ENCODE measurements around the gene INPP5A. TPM values are rescaled to one million over a fixed set of nuclear protein-coding genes. Genes with fewer than 3 reads are reported as not detected.

INPP5A gene
- total RNA-seq, 1 experiment from 2014 or later = 14.7 TPM

GRCh38 chr10:132730573-132730953 lies 193.0 kb downstream of the INPP5A start:
- H3K36me3 Mint-ChIP-seq (ENCODE audit: insufficient read depth, unreplicated experiment) = peaks cover 10% of the 10 kb centered on the region

DNA sequence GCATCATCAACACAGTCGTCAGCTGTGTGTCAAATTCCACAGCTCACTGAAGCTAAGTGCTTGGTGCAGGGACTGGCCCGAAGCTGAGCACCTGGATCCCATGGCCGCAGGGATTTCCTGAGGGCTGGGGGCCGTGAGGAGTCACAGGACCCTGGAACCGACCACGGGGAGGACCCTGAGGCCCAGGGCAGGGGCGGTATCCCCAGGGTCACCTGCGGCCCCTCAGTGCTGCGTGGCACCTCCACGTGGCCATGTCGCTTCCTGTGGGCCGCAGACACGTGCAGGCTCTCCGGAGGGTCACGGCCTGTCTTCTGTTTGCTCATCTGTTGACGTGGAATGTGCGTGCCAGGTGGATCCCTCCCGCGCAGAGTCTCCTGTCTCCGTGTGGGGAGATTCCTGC lies 194.9 kb downstream of the INPP5A start:
- Mint-ChIP-seq H3K36me3 (ENCODE audit: insufficient read depth, unreplicated experiment) (peaks cover 10% of the 10 kb centered on the region), H3K4me1 (ENCODE audit: insufficient read depth, unreplicated experiment) (no peaks in the 10 kb centered on the region), H3K4me3 (ENCODE audit: unreplicated experiment) (no peak overlapping the region), H3K9me3 (ENCODE audit: unreplicated experiment) (no peaks in the 10 kb centered on the region), H3K27me3 (ENCODE audit: insufficient read depth, unreplicated experiment) (no peaks in the 10 kb centered on the region), H3K27ac (ENCODE audit: low read depth, unreplicated experiment) (no peak overlapping the region)
- no peak for TF ChIP-seq CTCF (IDR thresholded peaks at IDR 0.05; ENCODE audit: unreplicated experiment)
- POLR2A ChIA-PET = no interaction called here
- no TSS peak for BruUV-seq (replicated peaks)
- DNase-seq (ENCODE audit: unreplicated experiment) = no peak
- CTCF ChIA-PET = no interaction called here
- intact Hi-C loops (cut with micrococcal nuclease) = no loop called here

More at GRCh38 chr10:132730573-132730953, 193.0 kb downstream of the INPP5A start:
- H3K27ac Mint-ChIP-seq (ENCODE audit: low read depth, unreplicated experiment) = no peak overlapping the region
- ChIA-PET POLR2A (no interaction called here), CTCF (no interaction called here)
- no peak overlapping the region for H3K4me3 Mint-ChIP-seq (ENCODE audit: unreplicated experiment)
- TF ChIP-seq CTCF (IDR thresholded peaks at IDR 0.05; ENCODE audit: unreplicated experiment) = no peak
- intact Hi-C loops (cut with micrococcal nuclease) = no loop called here
- H3K4me1 Mint-ChIP-seq (ENCODE audit: insufficient read depth, unreplicated experiment) = no peaks in the 10 kb centered on the region
- no peak for DNase-seq (ENCODE audit: unreplicated experiment)
- no peaks in the 10 kb centered on the region for H3K27me3 Mint-ChIP-seq (ENCODE audit: insufficient read depth, unreplicated experiment)
- no TSS peak for BruUV-seq (replicated peaks)
- no peaks in the 10 kb centered on the region for H3K9me3 Mint-ChIP-seq (ENCODE audit: unreplicated experiment)

GRCh38 chr10:132733926-132734325 lies 196.3 kb downstream of the INPP5A start:
- H3K27ac Mint-ChIP-seq (ENCODE audit: low read depth, unreplicated experiment) = no peak overlapping the region
- CTCF ChIA-PET = interaction anchor here (0.7 to 1.3 kb wide), 2 partner anchors 79 to 169 kb away, joined by 3 to 4 read pairs; no protein-coding TSS in a partner anchor
- DNase-seq (ENCODE audit: unreplicated experiment) = no peak

DNA sequence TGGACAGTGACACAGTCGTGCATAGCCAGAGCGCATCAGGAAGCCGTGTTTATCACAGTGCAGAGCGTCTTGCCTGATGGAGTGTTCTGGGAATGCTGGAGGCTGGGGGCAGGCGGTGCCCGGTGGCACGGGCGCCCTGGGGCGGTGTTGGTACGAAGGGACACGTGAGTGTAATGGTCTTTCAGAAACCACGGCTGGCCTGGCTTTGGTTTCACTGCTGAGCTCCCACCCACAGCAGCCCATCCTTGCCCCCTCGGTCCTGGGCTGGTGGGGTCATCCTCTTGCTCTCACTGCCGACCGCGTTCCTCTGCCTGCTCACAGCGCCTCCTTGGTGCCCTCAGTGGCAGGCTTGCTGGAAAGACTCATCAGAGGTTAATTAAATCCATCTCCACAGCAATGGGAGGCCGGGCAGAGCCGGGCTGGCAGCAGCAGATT lies 197.8 kb downstream of the INPP5A start:
- intact Hi-C loops (cut with micrococcal nuclease) = no loop called here
- CTCF ChIA-PET = no interaction called here
- Mint-ChIP-seq H3K9me3 (ENCODE audit: unreplicated experiment) (no peaks in the 10 kb centered on the region), H3K4me3 (ENCODE audit: unreplicated experiment) (no peak overlapping the region), H3K36me3 (ENCODE audit: insufficient read depth, unreplicated experiment) (peaks cover 21% of the 10 kb centered on the region), H3K27ac (ENCODE audit: low read depth, unreplicated experiment) (no peak overlapping the region), H3K4me1 (ENCODE audit: insufficient read depth, unreplicated experiment) (no peaks in the 10 kb centered on the region), H3K27me3 (ENCODE audit: insufficient read depth, unreplicated experiment) (no peaks in the 10 kb centered on the region)
- no peak for TF ChIP-seq CTCF (IDR thresholded peaks at IDR 0.05; ENCODE audit: unreplicated experiment)
- DNase-seq (ENCODE audit: unreplicated experiment) = no peak
- no TSS peak for BruUV-seq (replicated peaks)
- POLR2A ChIA-PET = no interaction called here

More at GRCh38 chr10:132733926-132734325, 196.3 kb downstream of the INPP5A start:
- no peaks in the 10 kb centered on the region for H3K27me3 Mint-ChIP-seq (ENCODE audit: insufficient read depth, unreplicated experiment)
- POLR2A ChIA-PET = no interaction called here
- H3K9me3 Mint-ChIP-seq (ENCODE audit: unreplicated experiment) = no peaks in the 10 kb centered on the region
- no peaks in the 10 kb centered on the region for H3K4me1 Mint-ChIP-seq (ENCODE audit: insufficient read depth, unreplicated experiment)
- no peak for TF ChIP-seq CTCF (IDR thresholded peaks at IDR 0.05; ENCODE audit: unreplicated experiment)
- no peak overlapping the region for H3K4me3 Mint-ChIP-seq (ENCODE audit: unreplicated experiment)
- H3K36me3 Mint-ChIP-seq (ENCODE audit: insufficient read depth, unreplicated experiment) = peaks cover 18% of the 10 kb centered on the region
- BruUV-seq (replicated peaks) = no TSS peak
- intact Hi-C loops (cut with micrococcal nuclease) = no loop called here
